HTR-8/SVneo (cell line): Measurements from ENCODE around the gene NOL4L.

Experiments used
- DNase-seq: peaks from one replicate; pipeline ENCODE4 v3.0.0; 2011; ENCODE audit warnings: low spot score, mixed read lengths; ENCODE audit not compliant: insufficient read length
- FAIRE-seq: peaks from 2 replicates; lab custom pipeline; 2011; peaks lifted over from hg19 to GRCh38; lab: Jason Lieb, UNC

Gene NOL4L

GRCh38 chr20:32517518-32517873 is 67.6 kb downstream of the NOL4L start:
- FAIRE-seq (no peak), DNase-seq (no peak)

- no peak for DNase-seq
- no peak for FAIRE-seq
These were observed 68.3 kb downstream of the NOL4L start for GRCh38 chr20:32516583-32517517.

- DNase-seq (no peak), FAIRE-seq (no peak)
These were observed 69.5 kb downstream of the NOL4L start for GRCh38 chr20:32515631-32516101.

GRCh38 chr20:32514760-32515159 is 70.4 kb downstream of the NOL4L start:
- FAIRE-seq (no peak), DNase-seq (no peak)

- DNase-seq (no peak), FAIRE-seq (no peak)
These were observed 71.9 kb downstream of the NOL4L start for GRCh38 chr20:32513031-32513866.

- FAIRE-seq (no peak), DNase-seq (no peak)
These were observed 73.1 kb downstream of the NOL4L start for GRCh38 chr20:32512047-32512385.

GRCh38 chr20:32511358-32512046 is 73.6 kb downstream of the NOL4L start:
- DNase-seq: no peak
- FAIRE-seq: no peak

- DNase-seq: no peak
These were observed 74.4 kb downstream of the NOL4L start for GRCh38 chr20:32510601-32511357.

GRCh38 chr20:32510120-32510600 is 75.0 kb downstream of the NOL4L start:
- no peak for DNase-seq
- no peak for FAIRE-seq

More at GRCh38 chr20:32510601-32511357, 74.4 kb downstream of the NOL4L start:
- FAIRE-seq: no peak

GRCh38 chr20:32509639-32510066 is 75.5 kb downstream of the NOL4L start:
- peak; percentile 81 for FAIRE-seq
- peak; percentile 92 for DNase-seq

- FAIRE-seq (no peak), DNase-seq (no peak)
These were observed 76.4 kb downstream of the NOL4L start for GRCh38 chr20:32508775-32509119.

- DNase-seq: no peak
These were observed 76.9 kb downstream of the NOL4L start for GRCh38 chr20:32507998-32508774.

GRCh38 chr20:32506721-32507120 is 78.4 kb downstream of the NOL4L start:
- no peak for DNase-seq
- FAIRE-seq: no peak

More at GRCh38 chr20:32507998-32508774, 76.9 kb downstream of the NOL4L start:
- FAIRE-seq: no peak

GRCh38 chr20:32505723-32506473 is 79.2 kb downstream of the NOL4L start:
- no peak for FAIRE-seq
- DNase-seq: no peak

- DNase-seq: no peak
- FAIRE-seq: no peak
These were observed 83.4 kb downstream of the NOL4L start for GRCh38 chr20:32501709-32502108.

- FAIRE-seq (no peak), DNase-seq (no peak)
These were observed 87.4 kb downstream of the NOL4L start for GRCh38 chr20:32497589-32498224.

GRCh38 chr20:32496811-32497533 is 88.2 kb downstream of the NOL4L start:
- FAIRE-seq: no peak
- no peak for DNase-seq
